IPS DF 19.7 (cell line): ENCODE data around the gene MAGI1.

ENCODE experiments used
- DNase-seq: peaks from one replicate; pipeline ENCODE4 v3.0.0-alpha.2; 2013; ENCODE audit warnings: low read depth, low spot score

MAGI1 gene

DNA sequence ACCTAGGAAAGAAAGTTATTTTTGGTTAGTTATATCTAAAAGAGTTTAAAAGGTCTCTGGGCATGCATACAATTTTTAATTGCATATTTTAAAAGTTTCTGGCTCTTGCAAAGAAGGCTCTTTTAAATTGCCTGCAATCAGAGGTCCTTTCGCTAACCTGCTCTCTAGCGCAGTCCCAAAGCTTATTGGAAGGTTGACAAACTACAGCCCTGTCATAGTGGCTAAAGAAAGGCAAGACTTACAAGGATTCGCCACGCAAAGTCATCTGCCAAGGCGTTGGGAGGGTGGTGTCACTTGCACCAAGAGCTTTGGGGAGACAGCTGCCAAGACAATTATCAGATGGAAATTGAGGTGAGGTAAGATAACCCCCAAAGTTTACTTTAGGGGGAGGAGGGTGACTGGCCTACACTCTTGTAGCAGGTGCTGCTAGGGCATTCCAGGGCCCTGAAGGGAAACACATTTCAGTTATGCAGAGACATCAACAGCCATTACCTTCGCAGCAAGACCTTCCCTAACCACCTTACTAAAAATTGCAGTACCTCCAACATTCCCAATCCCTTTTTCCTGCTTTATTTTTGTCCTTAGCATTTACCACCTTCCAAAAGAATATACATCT, 606.2 kb downstream of the MAGI1 start:
- no peak for DNase-seq

DNA sequence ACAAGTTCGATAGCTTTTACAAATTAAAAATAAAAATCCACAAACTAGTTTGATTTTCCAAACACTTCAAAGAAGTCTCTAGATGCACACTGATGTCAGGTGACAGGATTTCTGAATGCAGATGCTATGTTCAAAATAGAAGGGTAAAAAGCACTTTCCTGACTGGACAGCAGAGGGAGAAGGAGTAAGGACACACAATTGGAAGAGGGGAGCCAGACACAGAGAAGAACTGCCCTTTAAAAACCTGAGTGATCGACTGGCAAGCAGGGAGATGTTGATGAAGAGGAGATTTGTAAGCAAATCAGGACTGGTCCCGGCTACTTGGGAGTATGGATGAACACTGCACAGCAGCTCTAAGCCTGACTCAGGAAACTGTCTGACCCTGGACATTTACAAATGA, 612.8 kb downstream of the MAGI1 start:
- no peak for DNase-seq

DNA sequence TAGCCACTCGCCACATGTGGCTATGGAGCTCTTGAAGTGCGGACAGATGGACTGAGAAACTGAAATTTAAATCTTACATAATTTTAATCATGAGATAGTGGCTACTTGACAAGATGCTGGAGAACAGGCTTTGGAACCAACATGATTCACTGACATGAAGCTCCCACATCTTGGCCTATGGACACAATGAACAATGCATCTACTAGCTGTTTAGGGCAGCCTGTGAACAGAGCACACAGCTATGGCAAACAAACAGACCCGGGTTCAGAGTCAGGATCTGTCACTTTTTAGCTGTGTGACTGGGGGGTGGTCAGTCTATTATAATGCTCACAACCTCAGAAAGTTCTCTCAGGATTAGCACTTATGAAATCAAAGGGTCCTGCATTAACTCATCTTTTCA, 616.6 kb downstream of the MAGI1 start:
- no peak for DNase-seq

DNA sequence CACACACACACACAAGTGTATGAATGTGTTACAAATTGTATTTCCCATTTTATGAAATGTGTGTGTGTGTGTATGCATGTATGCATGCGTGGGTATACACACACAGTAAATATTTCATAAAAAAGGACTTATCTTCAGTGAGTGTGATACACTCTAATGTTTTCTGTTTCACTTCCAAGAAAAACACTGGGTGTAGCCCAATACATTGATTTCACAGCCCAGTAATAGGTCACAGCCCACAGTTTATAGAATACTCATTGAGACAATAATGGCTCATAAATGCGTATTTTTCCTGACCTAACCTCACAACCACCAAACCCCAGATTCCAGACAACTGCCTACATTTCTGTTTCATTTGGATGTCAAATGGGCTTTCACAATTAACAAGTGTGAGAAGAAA, 619.5 kb downstream of the MAGI1 start:
- DNase-seq = no peak

DNA sequence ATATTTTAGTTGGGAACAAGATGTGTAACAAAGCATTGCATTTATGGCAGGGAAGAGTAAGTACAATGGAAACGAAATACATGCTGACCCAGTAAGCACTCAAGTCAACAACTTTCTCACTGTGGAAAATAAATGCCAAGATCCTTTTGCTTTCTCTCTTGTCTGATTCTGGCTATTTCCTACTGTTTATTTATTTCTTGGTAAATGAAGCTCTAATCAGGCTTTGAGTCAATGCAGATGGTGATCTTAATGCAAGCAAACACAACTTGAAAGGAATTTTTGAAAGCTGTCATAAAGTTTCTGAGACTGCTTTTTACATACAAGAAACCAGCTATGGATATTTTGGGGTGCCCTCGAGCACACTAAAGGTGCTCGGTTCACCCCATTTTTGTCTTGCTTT, 624.8 kb downstream of the MAGI1 start:
- DNase-seq = no peak

DNA sequence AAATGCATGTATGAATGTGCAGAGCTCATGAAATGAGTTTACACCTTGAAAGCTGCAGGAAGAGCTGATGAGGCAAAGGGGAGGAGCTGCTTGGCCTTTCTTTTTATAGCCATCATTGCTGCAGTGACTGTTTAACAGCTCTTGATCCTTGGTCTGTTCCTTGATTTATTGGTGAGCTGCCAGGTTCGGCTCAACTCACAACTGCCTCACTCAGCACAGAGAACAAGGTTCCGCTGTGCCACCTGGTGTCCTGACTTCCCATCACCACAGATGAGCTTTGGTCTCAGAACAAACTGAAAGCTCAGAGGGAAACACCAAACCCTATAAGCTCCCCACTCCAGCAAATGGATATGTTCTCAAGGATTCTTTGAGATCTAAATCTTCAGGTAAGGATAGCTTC, 626.1 kb downstream of the MAGI1 start:
- DNase-seq = no peak

DNA sequence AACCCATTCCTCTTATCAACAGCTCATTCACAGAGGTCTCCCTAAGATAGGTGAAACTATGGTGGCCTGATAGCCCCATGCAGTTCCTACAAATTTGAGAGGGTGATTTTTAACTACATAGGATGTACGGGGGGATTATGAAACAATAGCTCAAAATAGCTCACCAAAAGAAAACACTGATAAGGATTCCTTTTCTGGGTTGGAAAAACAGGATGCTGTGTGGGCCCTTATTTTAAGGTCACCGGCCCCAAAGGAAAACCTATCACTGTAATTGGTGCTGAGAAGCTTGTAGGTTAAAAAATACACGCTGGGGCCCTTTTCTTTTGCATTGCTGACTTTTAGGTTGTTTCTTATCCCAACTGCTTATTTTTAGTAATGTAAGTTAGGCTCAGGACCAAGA, 627.4 kb downstream of the MAGI1 start:
- DNase-seq = no peak

DNA sequence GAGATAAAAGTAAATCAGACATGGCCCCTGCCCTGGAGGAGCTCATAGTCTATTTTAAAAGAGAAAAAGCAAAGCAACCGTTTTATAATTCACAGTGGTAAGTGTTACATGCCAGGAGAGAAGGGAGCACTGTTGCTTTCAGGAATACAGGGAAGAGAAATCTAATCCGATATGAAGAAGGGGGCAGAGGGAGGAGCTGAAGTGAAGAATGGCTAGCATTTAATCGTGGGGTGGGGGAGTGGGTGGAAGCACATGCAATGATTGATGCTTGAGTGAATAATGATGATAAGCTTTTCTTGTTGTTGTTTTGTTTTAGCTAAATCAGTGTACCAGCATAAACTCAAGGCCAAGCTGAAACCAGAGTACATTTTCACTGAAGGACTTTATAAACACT, 629.5 kb downstream of the MAGI1 start:
- DNase-seq = no peak

DNA sequence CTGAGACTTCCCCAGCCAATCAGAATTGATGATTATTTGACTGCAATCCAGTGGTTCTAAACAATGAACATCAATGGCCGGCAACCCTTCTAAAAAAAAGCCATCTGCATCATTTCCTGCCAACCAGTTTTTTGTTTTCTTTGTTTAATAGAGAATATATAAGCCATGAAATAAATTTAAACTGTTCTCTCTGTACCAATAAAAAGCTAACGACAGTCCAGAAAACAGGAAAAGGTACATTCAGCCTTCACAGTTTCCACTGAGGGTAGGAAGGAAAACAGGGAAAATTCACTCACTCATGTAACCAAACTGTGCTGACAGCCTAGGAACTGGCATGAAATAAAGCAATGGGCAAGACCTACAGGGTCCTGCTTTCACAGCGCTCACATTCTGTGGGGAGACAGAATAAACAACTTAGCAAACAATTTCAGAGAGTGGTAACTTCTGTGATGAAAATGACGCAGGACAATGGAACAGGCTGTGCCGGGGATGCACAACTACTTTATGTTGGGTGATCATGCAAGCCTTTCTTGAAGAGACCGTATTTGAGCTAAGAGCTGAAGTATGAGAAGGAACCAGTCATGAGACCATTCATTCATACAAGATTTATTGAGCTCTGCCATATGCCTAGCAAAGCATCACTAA, 630.1 kb downstream of the MAGI1 start:
- no peak for DNase-seq

DNA sequence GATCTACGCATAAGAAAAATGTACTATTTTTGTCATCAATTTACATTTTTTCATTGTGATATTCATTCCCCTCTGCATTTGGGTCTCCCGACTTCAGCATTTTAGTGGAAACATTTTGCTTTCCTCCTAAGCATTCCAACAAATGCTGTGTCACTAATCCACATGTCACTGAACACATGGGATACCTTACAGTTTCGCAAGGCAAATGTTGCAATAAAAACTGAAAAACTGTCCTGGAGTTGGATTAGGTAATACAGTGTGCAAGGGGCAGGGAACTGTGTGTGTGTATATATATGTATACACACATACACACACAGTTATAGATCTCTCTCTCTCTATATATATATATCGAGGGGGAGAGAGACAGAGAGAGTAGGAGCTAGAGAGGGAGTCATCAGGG, 632.2 kb downstream of the MAGI1 start:
- no peak for DNase-seq

DNA sequence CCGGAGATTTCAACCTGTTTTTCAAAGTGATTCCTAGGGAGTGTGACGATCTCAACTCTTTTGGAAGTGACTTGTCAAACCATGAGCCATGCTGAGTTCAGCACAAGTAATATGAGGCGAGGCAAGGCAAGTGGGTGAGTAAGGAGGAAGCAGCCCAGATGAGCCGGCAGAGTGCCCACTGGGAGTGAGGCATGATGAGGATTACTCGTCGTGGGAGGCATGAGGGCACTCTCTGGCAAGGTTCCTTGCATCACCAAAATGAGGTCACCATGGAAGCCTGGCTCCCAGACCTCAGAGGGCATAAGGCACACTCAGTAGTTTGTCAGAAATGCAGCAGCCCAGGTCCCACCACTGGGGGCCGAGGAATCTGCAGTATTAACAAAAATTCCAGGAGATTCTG, 636.1 kb downstream of the MAGI1 start:
- DNase-seq = no peak

DNA sequence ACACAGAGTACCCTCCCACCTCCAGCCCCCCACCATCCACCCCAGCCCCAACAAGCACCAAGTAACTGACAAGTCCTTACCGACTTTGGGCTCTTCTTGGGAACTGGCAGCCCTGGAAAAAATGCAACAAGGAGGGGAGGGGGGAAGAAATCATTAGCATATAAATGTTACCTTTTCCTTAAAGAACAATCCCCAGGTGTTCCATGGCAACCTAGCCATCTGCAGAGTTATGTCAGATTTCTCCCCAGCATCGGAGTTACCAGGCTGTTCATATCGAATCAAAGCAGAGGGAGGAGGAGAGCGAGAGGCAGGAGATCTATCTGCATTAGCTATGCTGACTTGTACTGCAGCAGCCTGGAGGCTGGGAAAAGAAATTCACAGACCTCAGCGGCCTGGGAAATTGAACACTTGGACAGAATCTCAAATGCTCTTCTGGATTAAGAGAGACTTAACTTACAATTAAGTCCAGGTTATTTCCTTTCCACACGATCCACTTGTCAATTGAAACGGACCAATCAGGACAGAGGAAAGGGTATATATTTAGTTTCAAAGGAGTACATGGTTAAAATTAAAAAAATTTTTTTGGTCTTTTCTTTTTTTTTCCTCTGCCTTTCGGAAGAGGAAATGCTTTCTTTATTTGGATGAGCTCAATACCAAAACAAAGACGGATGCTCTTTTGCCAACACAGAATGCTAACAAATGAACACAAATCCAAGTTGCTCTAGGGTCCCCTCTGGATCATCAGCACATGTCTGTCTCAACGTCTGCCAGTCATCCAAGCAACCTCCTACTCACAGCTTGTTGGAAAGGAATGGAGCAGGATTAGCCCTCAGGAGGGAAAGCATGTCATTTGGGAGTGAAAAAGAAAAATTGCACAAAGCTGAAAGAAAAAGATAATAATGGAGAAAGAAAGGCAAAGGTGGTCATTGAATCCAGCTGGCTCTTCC, 637.1 kb downstream of the MAGI1 start:
- peak; percentile 86 for DNase-seq

DNA sequence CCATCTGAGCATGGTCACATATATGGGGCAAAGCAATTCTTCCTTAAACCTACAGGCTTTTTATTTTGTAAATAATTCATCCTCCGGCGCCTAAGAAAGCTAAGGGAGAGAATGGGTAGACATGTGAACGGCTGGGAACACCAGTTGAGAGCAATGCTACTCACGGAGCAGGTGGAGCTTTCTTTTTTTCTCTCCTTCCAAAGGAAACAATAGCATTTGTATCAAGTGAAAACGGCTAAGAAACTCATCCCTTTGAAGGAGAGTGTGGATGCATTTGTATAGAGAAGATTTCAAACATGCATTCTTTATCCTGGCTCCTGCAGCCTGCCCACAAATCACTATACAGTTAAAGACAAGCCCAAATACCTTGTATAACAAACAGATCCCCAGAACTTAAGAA, 637.8 kb downstream of the MAGI1 start:
- no peak for DNase-seq

DNA sequence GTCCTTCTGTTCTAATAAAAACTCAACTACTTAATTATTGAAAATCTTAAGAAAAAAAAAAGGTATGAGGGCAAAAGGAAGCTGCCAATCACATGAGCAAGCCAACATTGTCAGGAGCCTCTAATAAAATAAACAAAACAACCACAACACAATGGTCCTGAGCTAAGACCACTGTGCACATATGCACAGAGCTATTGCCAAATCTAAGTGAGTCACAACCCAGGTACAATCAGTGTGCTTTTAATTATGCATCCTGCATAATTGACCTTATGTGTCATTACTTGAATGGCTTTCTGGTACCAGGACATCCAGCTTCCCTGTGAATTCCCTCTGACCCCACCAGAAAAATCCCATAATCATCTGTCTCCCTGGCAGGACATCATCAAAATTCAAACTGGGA, 639.8 kb downstream of the MAGI1 start:
- no peak for DNase-seq

DNA sequence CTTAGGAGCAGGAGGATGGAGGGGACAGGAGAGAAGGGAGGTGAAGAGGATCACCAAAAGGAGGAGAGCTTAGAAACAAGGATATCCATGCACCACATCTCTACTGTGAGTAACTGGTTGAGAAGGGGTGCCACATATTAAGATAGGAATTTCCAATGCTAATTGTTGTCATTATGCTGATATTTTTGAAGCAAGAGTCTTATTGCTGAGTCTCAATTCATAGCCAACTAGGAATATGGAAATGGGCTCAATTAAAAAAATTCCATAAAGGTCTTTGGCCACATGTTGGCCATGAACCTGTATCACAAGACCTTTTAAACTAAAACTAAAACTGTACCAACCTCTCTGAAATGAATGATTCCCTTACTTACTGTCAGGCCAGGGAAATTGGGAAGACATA, 642.6 kb downstream of the MAGI1 start:
- no peak for DNase-seq

DNA sequence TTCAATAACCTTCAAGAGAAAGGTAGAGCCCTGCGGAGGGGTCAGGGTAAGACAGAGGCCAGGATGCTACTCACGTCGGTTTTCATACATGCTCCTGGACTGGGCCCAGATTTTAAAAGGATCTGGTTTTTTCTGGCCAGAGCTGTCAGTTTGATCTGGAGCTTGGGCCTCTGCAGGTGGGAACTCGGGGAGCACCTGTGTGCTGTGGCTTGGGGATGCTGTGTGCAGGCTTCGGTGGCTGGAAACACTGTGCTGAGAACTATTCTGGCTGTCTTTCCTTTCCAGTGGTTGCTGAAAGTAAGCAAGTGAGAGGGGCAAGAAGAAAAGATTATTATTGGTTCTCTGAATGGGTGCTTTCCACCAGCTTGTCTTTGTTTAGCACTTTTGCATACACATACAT, 647.6 kb downstream of the MAGI1 start:
- no peak for DNase-seq

DNA sequence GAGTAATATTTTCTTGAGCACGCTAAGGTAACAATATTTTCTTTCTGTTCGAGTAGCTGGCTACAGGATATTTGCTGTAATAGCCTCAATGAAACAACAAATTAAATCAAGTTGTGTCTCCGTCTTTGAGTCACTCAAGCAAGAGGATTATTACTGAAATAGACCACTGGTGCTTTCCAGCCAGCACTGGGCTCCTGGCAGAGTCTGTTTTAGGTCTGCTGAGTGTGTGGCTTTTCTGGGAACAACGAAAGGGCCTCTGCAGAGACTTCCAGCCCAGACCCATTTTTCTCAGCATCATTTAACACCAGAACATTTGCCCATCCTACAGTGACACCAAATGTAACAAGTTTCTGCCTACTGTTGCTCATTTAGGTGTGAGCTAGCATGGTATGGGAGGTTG, 652.9 kb downstream of the MAGI1 start:
- DNase-seq = no peak

DNA sequence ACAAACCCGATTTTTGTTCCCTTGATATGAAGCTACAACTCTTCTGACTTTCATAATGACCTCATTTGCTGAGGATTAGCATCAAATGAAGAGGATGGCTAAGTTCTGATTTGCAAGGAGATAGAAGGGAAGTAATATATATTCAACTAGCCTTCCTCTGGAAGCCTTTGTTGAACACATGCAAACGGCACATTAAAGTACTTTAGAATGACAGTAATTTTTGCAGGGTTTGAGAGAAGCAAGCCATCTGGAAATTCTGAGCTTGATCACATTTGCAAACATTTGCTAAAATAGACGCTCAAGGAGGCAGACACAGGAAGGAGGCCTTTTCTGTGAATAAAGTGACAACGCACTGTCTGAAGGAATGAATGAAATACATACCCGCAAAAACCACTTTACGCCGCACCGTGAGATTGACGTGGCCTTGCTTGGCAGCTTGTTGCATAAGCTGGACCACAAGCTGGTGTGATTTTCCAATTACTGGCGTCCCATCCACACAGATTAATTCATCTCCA, 657.2 kb downstream of the MAGI1 start:
- no peak for DNase-seq

DNA sequence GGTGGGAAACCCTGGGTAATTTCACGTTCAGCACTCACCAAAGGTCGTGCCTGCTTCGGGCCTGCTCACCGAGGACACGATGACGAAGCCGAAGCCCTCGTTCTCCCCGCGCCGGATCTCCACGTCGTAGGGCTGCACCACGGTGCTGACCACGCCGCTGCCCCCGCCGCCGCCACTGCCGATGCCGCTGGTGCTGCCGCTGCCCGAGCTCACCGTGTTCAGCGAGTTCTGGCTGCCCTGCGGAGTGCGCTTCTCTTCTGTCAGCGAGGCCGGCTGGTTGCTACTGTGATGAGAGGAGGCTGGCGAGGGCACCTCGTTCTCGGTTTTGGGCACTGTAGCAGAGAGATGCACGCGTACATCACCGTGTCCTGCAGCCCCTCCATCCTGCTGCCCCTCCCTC, 659.5 kb downstream of the MAGI1 start:
- DNase-seq = no peak

DNA sequence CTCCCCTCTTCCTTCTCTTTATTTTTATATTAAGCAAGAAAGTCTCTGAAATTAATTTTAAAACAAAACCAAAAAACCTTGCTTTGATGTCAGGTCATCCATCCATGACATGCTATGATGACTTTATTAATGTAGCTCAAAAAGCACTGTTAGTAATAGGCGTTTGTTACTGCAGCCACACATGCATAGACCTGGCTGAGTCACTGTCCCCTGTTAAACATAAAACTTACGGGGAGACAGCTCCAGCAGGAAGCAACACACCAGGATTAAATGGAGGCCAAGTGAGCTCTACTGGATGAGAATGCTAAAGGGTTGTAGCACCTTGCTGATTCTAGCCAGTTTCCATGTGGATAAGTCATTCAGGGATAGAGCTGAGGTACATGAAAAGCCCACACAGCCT, 661.1 kb downstream of the MAGI1 start:
- no peak for DNase-seq

DNA sequence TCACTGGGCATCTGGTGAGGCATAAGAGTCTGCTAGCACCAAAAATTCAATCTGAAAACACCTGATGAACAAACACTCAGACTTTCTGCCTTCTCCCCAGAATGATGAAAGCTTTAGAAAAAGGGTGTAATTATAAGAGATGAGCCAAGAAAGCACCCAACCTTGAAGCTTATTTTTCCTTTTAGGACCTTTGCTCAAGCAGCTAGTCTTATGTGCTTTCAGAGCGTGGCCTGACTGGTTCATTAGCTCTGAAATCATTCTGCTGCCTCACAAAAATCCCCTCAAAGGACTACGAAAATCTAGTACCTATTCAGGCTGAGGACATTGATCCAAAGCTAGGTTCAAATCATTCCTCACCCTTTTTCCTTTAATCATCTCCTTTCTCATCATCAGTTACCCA, 662.3 kb downstream of the MAGI1 start:
- no peak for DNase-seq

DNA sequence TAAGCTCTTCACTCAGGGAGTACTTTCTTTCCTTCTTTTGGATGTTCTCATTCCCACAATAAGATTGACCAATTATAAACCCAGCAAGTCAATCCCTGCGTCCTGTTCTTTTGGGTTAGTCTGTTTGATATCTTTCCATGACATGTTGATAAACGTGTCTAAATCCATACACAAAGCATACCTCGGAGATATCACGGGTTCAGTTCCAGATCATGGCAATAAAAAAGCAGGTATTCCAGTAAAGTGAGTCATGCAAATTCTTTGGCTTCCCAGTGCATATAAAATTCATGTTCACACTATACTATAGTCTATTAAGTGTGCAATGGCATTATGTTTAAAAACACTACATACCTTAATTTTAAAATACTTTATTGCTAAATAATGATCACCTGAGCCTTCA, 667.7 kb downstream of the MAGI1 start:
- DNase-seq = no peak

DNA sequence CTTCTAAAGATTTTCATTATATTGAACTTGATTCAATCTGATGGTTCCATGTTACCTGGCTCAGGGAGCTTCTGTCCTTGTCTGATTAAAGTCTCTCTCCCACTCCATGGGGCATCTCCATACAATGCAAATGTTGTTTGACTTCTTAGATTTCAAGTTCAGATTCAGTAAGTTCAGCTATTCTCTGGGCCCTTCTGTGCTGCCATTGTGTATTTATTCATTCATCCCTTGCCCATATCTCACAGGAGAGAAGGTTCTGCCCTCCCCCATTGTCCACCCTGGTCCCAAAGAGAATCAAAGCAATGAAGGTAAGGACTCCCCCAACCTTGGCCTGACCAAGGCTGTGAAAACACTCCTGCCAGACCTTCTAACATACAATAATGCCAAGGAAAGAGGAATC, 669.9 kb downstream of the MAGI1 start:
- DNase-seq = no peak
